Inferior parietal cortex (tissue), 1 donor: ENCODE data around the gene OAT.
A peak's percentile ranks its signal among the peaks of the same experiment; 100 is the strongest.

Experiments used
- DNase-seq: peaks from one replicate; pipeline ENCODE4 v3.0.0-alpha.2; 2016; ENCODE audit errors: extremely low spot score

The OAT gene

DNA sequence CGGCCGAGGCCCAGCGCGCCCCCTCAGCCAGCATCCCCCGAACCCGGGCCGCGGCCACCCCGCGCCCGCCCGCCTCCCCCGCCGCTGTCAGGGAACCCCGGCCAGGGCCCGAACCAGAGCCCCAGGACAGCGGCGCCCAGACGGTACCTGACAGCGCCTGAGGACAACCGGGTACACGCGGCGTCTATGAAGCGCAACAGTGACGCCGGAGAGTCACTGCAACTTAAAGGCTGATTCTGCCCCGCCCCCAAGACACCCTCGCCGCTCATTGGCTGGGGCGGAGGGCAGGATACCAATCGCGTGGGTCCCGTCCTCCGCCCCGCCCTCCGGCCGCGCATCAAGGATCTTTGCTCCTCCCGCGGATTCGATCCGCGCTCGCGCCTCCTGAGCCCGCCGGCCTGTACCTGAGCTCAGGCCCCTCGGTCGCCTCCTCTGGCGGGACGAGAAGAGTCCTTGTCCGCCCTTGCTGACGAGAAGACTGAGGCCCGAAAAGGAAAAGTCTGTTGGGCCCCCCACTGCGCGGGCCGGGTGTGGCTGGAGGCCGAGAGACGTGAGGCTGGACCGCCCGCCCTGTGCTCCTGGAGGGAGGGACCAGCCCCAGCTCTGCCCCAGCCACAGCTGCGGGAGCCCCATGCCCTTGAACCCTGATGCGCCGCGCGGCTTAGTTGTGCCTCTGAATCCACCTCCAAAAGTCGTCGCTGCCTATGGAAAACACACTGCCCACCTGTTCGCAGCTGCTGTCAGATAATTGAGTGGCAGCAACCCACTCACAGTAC, at the start of gene OAT:
Gene OAT, minus strand, starts transcription at position 198 of the 776 bp plus-strand sequence. CDS start 6,752 bp downstream, outside the sequence.
- peak; percentile 97 for DNase-seq

DNA sequence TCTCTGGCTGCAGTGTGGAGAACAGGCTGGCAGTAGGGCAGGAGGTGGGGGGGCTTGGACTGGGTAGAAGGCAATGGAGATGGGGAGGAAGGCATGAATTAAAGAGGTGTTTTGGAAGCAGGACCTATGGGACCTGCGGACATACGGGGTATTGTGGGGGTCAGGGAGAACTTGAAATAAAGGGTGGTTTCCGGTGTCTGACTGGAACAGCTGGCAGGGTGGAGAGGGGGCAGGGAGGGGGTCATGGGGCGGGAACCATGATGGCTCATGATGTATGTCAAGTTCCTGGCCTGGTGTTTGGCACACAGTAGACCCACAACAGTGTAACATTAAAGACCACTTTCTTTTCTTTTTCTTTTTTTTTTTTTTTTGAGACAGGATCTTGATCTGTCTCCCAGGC, 48.4 kb upstream of the OAT start:
- DNase-seq: no peak

DNA sequence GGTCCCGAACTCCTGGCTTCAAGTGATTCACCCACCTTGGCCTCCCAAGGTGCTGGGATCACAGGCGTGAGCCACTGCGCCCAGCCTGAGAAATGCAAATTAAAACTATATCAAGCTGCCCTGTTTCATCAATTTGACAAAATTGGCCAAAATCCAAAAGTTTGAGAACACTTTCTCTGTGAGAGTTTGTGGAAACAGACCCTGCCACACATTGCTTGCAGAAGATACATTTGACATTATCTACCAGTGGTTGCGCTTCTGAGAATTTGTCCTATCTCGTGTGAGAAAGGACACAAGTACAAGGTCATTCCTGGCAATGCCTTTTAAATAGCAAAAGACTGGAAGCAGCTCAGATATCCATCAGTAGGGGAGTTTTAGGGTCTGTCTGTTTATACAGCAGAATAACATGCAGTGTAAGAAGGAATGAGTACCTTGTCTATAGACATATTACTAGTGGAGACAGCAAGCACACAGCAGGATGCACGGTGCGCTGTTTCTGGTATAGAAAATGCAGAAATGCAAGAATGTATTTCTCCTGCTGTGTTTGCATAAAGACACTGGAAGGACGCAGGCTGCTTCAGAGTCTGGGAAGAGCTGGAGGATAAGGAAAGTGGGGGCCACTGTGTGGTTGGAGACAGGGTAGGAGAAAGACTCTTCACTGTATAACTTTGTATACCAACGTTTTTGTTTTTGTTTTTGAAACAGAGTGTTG, 47.2 kb upstream of the OAT start:
- no peak for DNase-seq

DNA sequence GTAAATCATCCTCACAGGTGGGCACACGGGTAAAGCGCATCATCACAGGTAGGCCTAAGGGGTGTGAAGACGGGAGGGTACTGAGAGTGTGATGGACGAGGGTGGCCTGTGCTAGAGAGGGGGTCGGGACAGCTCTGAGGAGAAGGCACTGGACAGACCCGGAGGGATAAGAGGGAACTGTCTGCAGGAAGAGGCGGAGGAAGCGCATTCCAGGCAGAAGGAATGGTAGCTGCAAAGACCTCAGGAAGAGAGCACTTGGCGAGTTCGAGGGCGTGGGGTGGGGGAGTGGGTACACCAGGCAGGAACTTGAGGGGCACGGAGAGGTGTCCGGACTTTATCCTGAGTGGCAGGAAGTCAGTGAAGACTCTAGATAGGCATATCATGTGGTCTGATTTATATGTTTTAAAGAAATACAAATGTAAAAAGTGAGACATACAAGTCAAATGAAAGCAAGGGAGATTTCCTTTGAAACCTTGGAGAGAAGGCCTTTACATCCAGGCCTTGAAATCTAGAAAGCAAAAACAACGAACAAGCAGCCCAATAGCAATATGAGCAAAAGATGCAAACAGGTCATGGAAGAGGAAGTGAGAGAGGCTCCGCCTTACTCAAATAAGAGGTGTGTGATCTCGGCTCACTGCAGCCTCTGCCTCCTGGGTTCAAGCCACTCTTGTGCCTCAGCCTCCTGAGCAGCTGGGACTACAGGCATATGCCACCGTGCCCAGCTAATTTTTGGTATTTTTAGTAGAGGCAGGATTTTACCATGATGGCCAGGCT, 46.5 kb upstream of the OAT start:
- no peak for DNase-seq

GRCh38 chr10:124464028-124464965, 45.6 kb upstream of the OAT start:
- no peak for DNase-seq

DNA sequence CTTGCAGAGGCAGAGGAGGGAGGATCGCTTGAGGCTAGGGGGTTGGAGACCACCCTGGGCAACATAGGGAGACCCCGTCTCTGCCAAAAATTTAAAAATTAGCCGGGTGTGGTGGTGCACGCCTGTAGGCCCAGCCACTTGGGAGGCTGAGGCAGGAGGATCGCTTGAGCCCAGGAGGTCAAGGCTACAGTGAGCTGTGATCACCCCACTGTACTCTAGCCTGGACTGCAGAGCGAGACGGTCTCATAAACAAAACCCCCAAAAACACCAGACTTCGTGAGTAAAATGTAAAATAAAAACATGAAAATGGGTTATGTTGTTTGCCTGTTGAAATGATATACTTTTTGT, 43.6 kb upstream of the OAT start:
- no peak for DNase-seq

GRCh38 chr10:124461642-124462347, 43.1 kb upstream of the OAT start, which contains the start of gene LHPP:
LHPP (plus strand) TSS chr10:124461823; CDS start chr10:124461863, 40 bp downstream.
- peak; percentile 87 for DNase-seq

DNA sequence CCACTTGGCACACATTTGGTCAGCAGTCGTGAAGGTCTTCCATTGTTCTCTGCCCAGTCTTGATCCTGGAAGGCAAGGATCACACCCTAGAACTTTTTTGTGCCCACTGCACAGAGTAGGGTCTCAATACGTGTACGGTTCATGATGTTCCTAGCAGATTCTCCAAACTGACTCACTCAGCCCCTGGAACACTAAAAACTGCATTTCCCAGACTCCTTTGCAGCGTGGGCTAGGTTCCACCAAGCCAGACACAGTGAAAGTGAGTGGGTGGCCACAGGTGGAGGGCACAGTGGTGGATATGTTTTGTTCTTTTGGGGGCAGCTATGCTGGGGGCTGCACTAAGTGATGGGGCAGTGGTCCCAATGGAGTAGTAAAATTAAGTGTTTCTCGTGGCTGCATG, 41.4 kb upstream of the OAT start:
- no peak for DNase-seq

DNA sequence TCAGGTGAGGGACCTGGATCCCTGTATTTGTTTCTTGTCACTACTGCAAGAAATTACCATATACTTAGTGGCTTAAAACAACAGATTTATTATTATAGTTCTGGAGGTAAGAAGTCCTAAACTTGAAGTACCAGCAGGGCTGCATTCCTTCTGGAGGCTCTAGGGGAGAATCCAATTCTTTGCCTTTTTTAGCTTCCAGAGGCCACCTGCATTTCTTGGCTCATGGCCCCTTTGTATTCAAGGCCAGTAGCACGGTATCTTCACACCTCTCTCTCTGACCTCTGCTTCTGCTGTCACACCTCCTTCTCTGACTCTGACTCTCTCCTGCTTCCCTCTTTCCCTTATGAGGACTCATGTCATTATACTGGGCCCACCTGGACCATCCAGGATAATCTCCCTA, 40.7 kb upstream of the OAT start:
- no peak for DNase-seq

DNA sequence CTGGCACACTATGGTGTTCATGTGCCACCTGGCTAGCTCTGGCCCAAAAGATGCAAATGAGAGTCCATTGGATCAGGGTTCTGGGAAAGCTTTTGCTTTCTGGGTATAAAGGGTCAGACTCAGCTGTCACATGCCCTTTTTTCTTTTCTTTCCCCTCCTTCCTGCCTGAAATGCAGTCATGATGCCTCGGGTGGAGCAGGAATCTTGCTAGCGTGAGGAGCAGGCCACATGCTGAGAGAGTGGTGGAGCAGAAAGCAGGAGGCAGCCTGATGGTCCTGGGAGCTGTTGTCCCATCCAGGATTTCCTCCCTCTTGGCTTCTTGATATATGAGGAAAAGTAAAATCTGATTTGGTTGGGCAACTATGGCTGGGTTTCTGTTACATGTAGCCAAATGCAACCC, 40.2 kb upstream of the OAT start:
- DNase-seq: no peak

GRCh38 chr10:124458473-124458872, 39.8 kb upstream of the OAT start:
- no peak for DNase-seq

- DNase-seq: no peak
Observed at GRCh38 chr10:124455441-124455840, 36.7 kb upstream of the OAT start.

- DNase-seq: no peak
Observed at GRCh38 chr10:124453960-124454610, 35.4 kb upstream of the OAT start.

- no peak for DNase-seq
Observed at GRCh38 chr10:124451276-124451675, 32.6 kb upstream of the OAT start.

- no peak for DNase-seq
Observed at GRCh38 chr10:124450783-124451057, 32.0 kb upstream of the OAT start.

DNA sequence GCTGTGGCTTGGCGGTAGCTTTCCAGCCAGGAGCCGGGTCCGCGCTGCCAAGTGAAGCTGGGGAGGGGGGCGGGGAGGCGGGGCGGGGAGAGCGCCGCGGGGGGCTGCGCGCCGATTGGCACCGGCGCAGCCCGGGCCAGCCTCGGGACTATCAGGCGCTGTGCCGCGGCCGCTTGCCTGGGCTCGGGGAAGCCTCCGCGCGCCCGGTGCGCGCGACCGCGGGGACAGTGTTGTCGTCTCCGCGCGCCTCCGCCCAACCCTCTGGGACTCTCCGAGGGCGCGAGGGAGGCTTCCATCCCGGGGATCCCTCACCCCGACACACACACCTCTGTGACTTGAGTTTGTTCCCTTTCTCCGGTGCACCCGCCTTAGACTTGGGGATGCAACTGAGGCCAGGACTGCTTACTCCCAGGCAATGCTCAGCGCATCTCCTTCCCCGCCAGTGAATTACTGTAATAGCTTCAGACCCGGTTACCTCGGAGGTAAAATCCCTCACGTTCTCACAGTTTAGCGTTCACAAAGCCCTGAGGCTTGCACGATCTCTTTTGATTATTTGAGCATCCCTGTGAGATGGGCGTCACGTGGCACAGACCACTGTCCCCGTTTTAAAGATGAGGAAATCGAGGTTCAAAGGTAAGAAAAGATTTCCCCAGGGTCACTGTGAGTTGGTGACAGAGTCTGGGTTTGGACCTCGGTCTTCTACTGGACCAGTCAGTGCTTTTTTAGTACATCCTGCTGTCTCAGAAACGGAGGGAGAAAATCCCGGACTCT, 31.5 kb upstream of the OAT start, which contains the start of gene NKX1-2:
Gene NKX1-2, minus strand, starts transcription at position 24 of the 771 bp plus-strand sequence. CDS start 92 bp downstream, outside the sequence.
- no peak for DNase-seq

GRCh38 chr10:124449170-124450011, 30.7 kb upstream of the OAT start:
- no peak for DNase-seq

DNA sequence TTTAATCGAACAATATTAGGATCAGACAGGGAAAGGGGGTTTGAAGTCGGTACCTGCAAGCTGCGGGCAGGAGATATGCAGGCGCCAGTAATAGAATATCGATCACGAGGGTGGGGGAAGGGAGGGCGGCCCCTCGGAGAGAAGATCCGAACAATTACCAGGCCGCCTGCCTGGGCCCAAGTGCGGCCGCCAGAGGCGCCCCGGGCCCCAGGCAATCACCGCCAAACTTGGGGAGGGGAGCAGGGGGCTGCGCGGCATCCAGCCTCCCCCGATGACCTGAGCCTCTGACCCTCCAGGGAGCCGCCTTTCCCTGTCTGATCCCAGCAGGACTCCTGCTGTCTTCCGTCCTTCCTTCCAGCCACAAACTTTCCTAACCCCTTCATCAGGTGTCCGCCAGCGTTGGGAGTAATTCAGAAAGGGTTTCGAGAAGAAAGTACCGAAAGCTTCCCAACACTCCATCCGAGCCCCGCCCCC, 30.0 kb upstream of the OAT start:
- DNase-seq: no peak
